ENCODE results near the gene SCN4A. TPM values are rescaled to one million over a fixed set of nuclear protein-coding genes. Genes with fewer than 3 reads are reported as not detected.

The SCN4A gene
- total RNA-seq, 4 donors from 2014 or later, result 0.83 TPM; not detected in 3

DNA sequence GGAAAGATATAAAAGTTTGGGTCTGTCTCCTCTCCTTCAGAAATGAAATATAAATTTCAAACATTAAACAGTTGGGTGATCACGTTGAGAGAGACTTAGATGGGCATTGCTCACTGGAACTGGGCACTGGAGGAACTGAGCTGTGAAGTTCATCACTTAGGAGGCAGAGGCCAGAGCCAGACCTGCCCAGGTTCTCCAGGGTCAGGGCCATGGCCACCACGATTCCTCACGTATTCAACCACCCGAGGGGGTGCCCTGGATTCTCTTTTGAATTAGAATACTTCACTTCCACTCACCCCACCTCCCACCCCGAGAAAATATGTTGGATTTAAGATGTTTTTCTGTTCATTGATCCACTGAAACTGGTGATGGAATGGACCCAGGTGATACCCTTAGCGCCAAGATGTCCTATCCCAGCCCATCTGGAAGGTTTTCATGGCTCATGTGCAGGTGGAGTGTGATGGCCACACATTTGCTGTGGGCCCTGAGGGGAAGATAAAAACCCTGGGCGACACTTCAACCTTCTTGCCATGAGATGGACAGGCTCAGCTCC is 31.6 kb upstream of the SCN4A start:
- H3K4me3 ChIP-seq, result no peak overlapping the region
- no peak overlapping the region for H3K27ac ChIP-seq
- H3K9me3 ChIP-seq, result no peaks in the 10 kb centered on the region
- peaks cover 0 to 24% (median 3%) of the 10 kb centered on the region in 4 donors for H3K4me1 ChIP-seq
- DNase-seq, result peak in 1 of 3 donors; percentile 22
- TF ChIP-seq, protein P1, sequence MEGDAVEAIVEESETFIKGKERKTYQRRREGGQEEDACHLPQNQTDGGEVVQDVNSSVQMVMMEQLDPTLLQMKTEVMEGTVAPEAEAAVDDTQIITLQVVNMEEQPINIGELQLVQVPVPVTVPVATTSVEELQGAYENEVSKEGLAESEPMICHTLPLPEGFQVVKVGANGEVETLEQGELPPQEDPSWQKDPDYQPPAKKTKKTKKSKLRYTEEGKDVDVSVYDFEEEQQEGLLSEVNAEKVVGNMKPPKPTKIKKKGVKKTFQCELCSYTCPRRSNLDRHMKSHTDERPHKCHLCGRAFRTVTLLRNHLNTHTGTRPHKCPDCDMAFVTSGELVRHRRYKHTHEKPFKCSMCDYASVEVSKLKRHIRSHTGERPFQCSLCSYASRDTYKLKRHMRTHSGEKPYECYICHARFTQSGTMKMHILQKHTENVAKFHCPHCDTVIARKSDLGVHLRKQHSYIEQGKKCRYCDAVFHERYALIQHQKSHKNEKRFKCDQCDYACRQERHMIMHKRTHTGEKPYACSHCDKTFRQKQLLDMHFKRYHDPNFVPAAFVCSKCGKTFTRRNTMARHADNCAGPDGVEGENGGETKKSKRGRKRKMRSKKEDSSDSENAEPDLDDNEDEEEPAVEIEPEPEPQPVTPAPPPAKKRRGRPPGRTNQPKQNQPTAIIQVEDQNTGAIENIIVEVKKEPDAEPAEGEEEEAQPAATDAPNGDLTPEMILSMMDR (IDR thresholded peaks at IDR 0.05), result no peak
- TF ChIP-seq POLR2A (IDR thresholded peaks at IDR 0.05), result no peak
- no peaks in the 10 kb centered on the region for H3K27me3 ChIP-seq
- no peaks in the 10 kb centered on the region for H3K36me3 ChIP-seq

DNA sequence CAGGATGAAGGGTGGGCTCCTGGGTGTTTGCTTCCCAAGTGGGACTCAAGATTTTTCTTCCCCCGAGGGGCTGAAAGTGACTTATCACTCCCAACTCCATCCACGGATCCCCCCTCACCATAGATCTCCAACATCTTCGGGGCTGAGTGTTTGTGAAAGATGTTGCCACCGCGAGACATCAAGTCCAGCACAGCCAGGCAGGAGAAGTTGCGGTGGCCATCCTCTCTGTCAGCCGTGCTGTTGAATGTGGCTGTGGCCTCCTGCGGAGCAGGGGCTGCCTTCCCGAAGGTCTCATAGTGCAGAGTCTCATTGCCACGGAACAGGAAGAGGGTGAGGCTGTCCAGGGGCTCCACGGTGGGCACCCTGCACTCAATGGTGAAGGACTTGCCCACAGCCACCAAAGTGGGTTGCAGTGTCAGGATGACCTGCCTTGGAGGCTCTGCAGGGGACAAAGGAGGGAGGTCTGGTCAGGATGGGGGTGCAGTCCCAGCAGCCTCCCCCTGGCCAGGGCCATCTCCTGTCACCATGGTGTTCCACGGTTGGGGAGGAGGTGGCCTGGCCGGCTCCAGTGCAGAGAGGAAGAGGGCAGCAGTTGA is 30.9 kb upstream of the SCN4A start:
- peak in 1 of 3 donors; percentile 42 for DNase-seq
- no peaks in the 10 kb centered on the region for H3K36me3 ChIP-seq
- no peaks in the 10 kb centered on the region for H3K27me3 ChIP-seq
- H3K4me1 ChIP-seq, result peaks cover 3 to 25% (median 5%) of the 10 kb centered on the region in 4 donors
- no peak overlapping the region for H3K27ac ChIP-seq
- H3K4me3 ChIP-seq, result no peak overlapping the region
- no peak for TF ChIP-seq POLR2A (IDR thresholded peaks at IDR 0.05)
- TF ChIP-seq, protein P1 (IDR thresholded peaks at IDR 0.05), result no peak
- H3K9me3 ChIP-seq, result no peaks in the 10 kb centered on the region

DNA sequence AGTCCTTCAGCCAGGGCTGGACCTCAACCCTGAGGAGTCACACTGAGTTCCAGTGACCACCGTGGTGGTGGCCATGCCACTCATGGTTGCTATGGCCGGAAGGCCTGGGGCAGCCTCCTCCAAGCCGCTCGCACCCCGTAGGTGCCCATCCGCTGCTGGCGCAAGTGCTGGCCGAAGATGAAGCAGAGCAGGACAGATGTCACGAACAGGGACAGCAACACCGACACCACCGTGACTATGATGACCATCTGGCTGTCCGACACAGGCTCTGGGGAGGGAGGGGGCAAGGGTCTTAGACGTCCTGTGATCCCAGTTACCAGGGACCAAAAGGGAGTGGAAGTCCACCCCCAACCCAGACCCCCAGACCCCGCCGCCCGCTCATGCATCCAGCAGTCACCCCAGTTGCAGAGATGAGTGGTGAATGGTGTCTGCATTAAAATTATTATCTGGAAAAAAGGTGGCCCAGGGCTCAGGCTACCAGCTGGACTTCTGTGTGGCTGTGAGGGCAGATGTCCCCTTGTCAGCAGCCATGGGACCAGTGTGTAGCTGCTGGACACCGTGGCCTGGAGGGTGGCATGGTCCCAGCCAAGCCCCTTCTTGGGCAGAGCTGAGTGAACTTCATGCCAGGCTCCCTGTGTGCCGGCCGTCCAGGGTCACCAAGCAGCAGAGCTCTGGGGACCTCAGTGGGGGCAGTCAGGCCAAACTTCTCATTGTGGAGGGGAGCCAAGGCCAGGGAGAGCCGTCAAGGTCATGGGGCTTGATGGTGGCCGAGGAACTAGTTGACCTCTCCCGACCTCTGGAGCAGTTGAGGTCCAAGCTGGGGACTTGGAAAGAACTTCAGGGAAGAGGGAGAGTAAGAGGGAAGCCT is 30.2 kb upstream of the SCN4A start:
- Histone ChIP-seq H3K27ac (peak overlapping the region in 1 of 4 donors; percentile 26), H3K9me3 (no peaks in the 10 kb centered on the region), H3K27me3 (no peaks in the 10 kb centered on the region), H3K4me1 (peaks cover 2 to 25% (median 7%) of the 10 kb centered on the region in 4 donors), H3K36me3 (no peaks in the 10 kb centered on the region), H3K4me3 (no peak overlapping the region)
- DNase-seq, result peak in 1 of 3 donors; percentile 40
- TF ChIP-seq POLR2A (IDR thresholded peaks at IDR 0.05), result no peak
- TF ChIP-seq, protein P1 (IDR thresholded peaks at IDR 0.05), result no peak

DNA sequence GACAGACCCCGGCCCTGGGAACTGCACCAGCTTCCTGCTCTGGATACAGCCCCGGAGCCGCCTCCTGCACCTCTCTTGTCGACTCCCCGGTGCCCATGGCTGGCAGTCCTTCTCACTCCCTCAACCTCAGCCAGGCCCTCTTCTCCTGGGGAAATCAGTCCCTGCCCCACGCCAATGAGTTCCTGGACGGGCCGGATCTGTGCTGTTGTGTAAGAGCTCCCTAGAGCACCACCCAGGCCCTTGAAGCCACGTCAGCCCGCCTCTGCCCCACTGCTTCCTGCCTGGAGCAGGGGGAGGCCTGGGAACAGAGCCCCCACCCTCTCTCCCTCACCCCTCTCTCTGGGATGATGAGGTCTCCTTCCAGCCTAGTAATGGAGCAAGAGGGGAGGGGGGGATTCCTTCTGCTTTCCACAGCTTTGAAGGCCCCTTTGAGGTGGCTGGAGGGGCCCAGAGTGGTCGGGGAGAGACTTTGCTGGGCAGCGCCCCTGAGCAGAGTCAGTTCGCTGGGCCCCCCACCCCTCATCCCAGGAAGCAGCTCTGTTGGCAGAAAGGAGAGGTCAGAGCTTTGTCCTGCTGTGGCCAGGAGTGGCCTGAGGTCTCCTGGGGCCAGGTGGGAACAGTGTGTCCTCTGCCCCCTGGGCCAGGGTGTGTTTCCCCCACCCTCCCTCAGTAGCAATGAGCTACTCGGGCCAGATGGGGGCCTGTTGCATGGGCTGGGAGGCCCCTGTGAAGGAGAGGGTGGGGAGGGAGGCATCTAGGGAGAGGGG is 29.2 kb upstream of the SCN4A start:
- peak in 1 of 3 donors; percentile 64 for DNase-seq
- Histone ChIP-seq H3K9me3 (no peaks in the 10 kb centered on the region), H3K36me3 (no peaks in the 10 kb centered on the region), H3K27ac (peak overlapping the region in 2 of 4 donors; percentile 26 to 55), H3K4me1 (peaks cover 0 to 24% (median 9%) of the 10 kb centered on the region in 4 donors), H3K27me3 (no peaks in the 10 kb centered on the region), H3K4me3 (no peak overlapping the region)
- TF ChIP-seq, protein P1 (IDR thresholded peaks at IDR 0.05), result no peak
- TF ChIP-seq POLR2A (IDR thresholded peaks at IDR 0.05), result no peak

DNA sequence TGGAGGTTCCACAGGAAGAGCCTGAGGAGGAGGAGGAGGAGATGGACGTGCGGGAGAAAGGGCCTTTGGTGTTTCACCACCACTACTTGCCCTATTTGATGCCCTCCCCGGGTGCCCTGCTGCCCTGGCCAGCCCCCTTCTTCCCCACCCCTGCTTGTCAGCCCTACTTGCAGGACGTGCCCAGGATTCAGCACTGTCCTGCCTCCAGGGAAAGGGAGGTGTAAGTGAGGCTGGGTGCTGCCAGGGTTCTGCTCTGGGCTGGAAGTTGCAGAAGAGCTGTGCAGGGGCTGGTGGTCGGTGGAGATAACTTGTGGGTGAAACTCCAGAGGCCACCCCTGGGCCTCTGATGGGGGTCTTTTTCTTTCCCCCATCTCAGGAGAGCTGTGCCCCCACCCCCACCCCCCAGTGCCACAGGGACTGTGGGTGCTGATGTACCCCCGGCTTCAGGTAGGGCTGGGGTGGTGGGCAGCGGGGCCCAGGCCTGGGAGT is 28.4 kb upstream of the SCN4A start:
- H3K27me3 ChIP-seq, result no peaks in the 10 kb centered on the region
- TF ChIP-seq, protein P1 (IDR thresholded peaks at IDR 0.05), result no peak
- TF ChIP-seq POLR2A (IDR thresholded peaks at IDR 0.05), result no peak
- H3K9me3 ChIP-seq, result no peaks in the 10 kb centered on the region
- peaks cover 0 to 24% (median 9%) of the 10 kb centered on the region in 4 donors for H3K4me1 ChIP-seq
- H3K4me3 ChIP-seq, result no peak overlapping the region
- peak in 1 of 3 donors; percentile 35 for DNase-seq
- peak overlapping the region in 3 of 4 donors; percentile 5 to 26 (median 12) for H3K27ac ChIP-seq
- H3K36me3 ChIP-seq, result no peaks in the 10 kb centered on the region

Measured in Peyer's patch (tissue), 4 donors.